HEK293 (cell line): ENCODE data around the gene CROCC.
"Not testable (repeated sequence)": the region's sequence is repeated elsewhere in the genome, so short reads cannot be mapped to it uniquely, and the experiment has no call there.

Experiments
- CTCF ChIA-PET: fragments of 350-600 bp; formaldehyde crosslinking; extraction: SDS; loops from one replicate; lab custom pipeline; 2021; ENCODE audit warnings: antibody characterized with exemption; lab: Yijun Ruan, JAX
- POLR2A ChIA-PET: fragments of 300-600 bp; formaldehyde crosslinking; extraction: SDS; loops from one replicate; lab custom pipeline; 2020; ENCODE audit warnings: antibody characterized with exemption, inconsistent platforms; lab: Yijun Ruan, JAX
- H3K27ac ChIP-seq: fragments of 200-500 bp; sonication (Bioruptor generic); 2 replicates; pipeline ENCODE4 v1.5.1; 2014; ENCODE audit warnings: low read depth, low read length, control low read depth, inconsistent platforms; ENCODE audit errors: extremely low read depth
- H3K36me3 ChIP-seq, 2 experiments: fragments of 200-500 bp in 1 of 2; sonication (Bioruptor generic) in 1 of 2; 1 replicate in 1 of 2; 2 replicates in 1 of 2; pipeline ENCODE4 v1.5.1; 2014 to 2017; ENCODE audit warnings: inconsistent platforms in 2 of 2, low read length in 2 of 2; ENCODE audit not compliant: control insufficient read depth in 2 of 2, insufficient read depth in 1 of 2
- H3K4me1 ChIP-seq: fragments of 200-500 bp; sonication (Bioruptor generic); 2 replicates; pipeline ENCODE4 v1.5.1; 2014; ENCODE audit warnings: mild to moderate bottlenecking, low read length, inconsistent platforms; ENCODE audit not compliant: control insufficient read depth, insufficient read depth
- H3K4me3 ChIP-seq: 2 replicates; pipeline ENCODE4 v1.5.1; 2011; ENCODE audit warnings: low read depth, mild to moderate bottlenecking, control low read depth, low read length, moderate library complexity
- H3K9me3 ChIP-seq: fragments of 200-500 bp; sonication (Bioruptor generic); 2 replicates; pipeline ENCODE4 v1.5.1; 2014; ENCODE audit warnings: low read depth, low read length, inconsistent platforms; ENCODE audit not compliant: control insufficient read depth, insufficient read depth
- EGR2 ChIP-seq: fragments of 450-650 bp; formaldehyde crosslinking; IDR thresholded peaks from 2 replicates; pipeline ENCODE4 v1.5.1; 2016; ENCODE audit warnings: low read depth, missing biosample characterization, missing genetic modification characterization
- HOXC10 ChIP-seq: sonication (generic); formaldehyde crosslinking; IDR thresholded peaks from 2 replicates; pipeline ENCODE4 v1.8.1; 2023; ENCODE audit warnings: mild to moderate bottlenecking, missing genetic modification reagents
- PATZ1 ChIP-seq: fragments of 450-650 bp; formaldehyde crosslinking; IDR thresholded peaks from 2 replicates; pipeline ENCODE4 v1.5.1; 2016; ENCODE audit warnings: missing biosample characterization, missing genetic modification characterization
- PRDM1 ChIP-seq: fragments of 450-650 bp; formaldehyde crosslinking; IDR thresholded peaks from 2 replicates; pipeline ENCODE4; 2016; ENCODE audit warnings: missing biosample characterization, missing genetic modification characterization
- SCRT1 ChIP-seq: fragments of 450-650 bp; formaldehyde crosslinking; IDR thresholded peaks from 2 replicates; pipeline ENCODE4 v1.5.1; 2016; ENCODE audit warnings: missing biosample characterization, missing genetic modification characterization, borderline replicate concordance
- SCRT2 ChIP-seq: fragments of 450-650 bp; formaldehyde crosslinking; IDR thresholded peaks from 2 replicates; pipeline ENCODE4 v1.5.1; 2016; ENCODE audit warnings: missing biosample characterization, missing genetic modification characterization
- SP2 ChIP-seq: fragments of 450-650 bp; formaldehyde crosslinking; IDR thresholded peaks from 2 replicates; pipeline ENCODE4 v1.5.1; 2016; ENCODE audit warnings: missing biosample characterization, missing genetic modification characterization
- YY2 ChIP-seq: fragments of 450-650 bp; formaldehyde crosslinking; IDR thresholded peaks from 2 replicates; pipeline ENCODE4 v1.5.1; 2016; ENCODE audit warnings: missing biosample characterization, missing genetic modification characterization
- ZFHX2 ChIP-seq: fragments of 450-650 bp; formaldehyde crosslinking; conservative IDR thresholded peaks from 2 replicates; pipeline ENCODE4 v1.5.1; 2016; ENCODE audit warnings: missing biosample characterization, missing genetic modification characterization
- ZFP69B ChIP-seq: fragments of 450-650 bp; formaldehyde crosslinking; IDR thresholded peaks from 2 replicates; pipeline ENCODE4 v1.5.1; 2016; ENCODE audit warnings: missing biosample characterization, missing genetic modification characterization
- ZNF121 ChIP-seq: fragments of 450-650 bp; formaldehyde crosslinking; IDR thresholded peaks from 2 replicates; pipeline ENCODE4 v1.5.1; 2016; ENCODE audit warnings: missing biosample characterization, missing genetic modification characterization
- ZNF223 ChIP-seq: fragments of 450-650 bp; formaldehyde crosslinking; IDR thresholded peaks from 2 replicates; pipeline ENCODE4 v1.5.1; 2016; ENCODE audit warnings: missing biosample characterization, missing genetic modification characterization
- ZNF324 ChIP-seq: fragments of 450-650 bp; formaldehyde crosslinking; IDR thresholded peaks from 2 replicates; pipeline ENCODE4 v1.5.1; 2016; ENCODE audit warnings: missing biosample characterization, missing genetic modification characterization
- ZNF366 ChIP-seq: fragments of 450-650 bp; formaldehyde crosslinking; conservative IDR thresholded peaks from 2 replicates; pipeline ENCODE4 v1.5.1; 2016; ENCODE audit warnings: missing biosample characterization, missing genetic modification characterization
- ZNF426 ChIP-seq: fragments of 450-650 bp; formaldehyde crosslinking; IDR thresholded peaks from 2 replicates; pipeline ENCODE4 v1.5.1; 2017; ENCODE audit warnings: missing biosample characterization, missing genetic modification characterization, mild to moderate bottlenecking, inconsistent platforms, moderate library complexity
- ZNF792 ChIP-seq: fragments of 450-650 bp; formaldehyde crosslinking; IDR thresholded peaks from 2 replicates; pipeline ENCODE4 v1.5.1; 2016; ENCODE audit warnings: missing biosample characterization, missing genetic modification characterization
- TF ChIP-seq, protein P1 (sequence below): fragments of 450-650 bp; formaldehyde crosslinking; IDR thresholded peaks from 2 replicates; pipeline ENCODE4 v1.5.1; 2016; ENCODE audit warnings: missing biosample characterization, missing genetic modification characterization
- TF ChIP-seq, protein P2 (sequence below): fragments of 450-650 bp; formaldehyde crosslinking; IDR thresholded peaks from 2 replicates; pipeline ENCODE4 v1.5.1; 2017; ENCODE audit warnings: missing biosample characterization, missing genetic modification characterization

CROCC gene

DNA sequence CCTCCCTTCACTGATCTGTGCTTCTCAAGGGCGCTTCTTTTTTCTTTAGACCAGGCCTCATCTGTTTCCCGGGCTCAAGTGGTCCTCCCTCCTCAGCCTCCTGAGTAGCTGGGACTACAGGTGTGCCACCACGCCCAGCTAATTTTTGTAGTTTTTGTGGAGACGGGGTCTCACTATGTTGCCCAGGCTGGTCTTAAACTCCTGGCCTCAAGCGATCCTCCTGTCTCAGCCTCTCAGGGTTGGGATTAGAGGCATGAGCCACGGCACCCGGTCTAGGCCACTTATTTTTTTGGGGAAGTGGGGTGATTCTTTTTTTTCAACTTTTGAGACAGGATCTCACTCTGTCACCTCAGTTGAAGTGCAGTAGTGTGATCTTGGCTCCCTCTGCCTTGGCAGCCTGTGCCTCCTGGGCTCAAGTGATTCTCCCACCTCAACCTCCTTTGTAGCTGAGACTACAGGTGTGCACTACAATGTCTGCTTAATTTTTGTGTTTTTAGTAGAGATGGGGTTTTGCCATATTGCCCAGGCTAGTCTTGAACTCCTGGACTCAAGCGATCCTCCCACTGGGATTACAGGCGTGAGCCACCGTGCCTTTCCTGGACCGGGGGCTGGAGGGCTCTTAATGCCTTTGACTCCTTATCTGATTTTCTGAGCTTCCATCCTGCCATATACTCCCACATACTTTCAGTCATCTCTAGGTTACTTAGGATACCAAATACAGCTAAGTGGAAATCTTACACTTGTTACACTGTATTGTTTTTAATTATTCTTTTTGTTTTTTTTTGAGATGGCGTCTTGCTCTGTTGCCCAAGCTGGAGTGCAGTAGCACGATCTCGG, 39.8 kb downstream of the CROCC start:
- peaks cover 3% of the 10 kb centered on the region; the same call in 1 of the 2 replicates for H3K4me1 ChIP-seq
- TF ChIP-seq ZNF324: no peak
- peak; percentile 96 for TF ChIP-seq ZNF121
- peak; percentile 79 for TF ChIP-seq EGR2 (tag by site-specific recombination)
- peak; percentile 21; the same call in 1 of the 2 replicates for TF ChIP-seq SP2 (tag by site-specific recombination)
- TF ChIP-seq ZNF223 (tag by site-specific recombination): no peak
- 0 out of 2 replicates have a peak, but pooled peaks have one; percentile 23 for TF ChIP-seq SCRT1 (tag by site-specific recombination)
- peak; percentile 2; the same call in 1 of the 2 replicates for TF ChIP-seq PATZ1
- TF ChIP-seq, protein P1, sequence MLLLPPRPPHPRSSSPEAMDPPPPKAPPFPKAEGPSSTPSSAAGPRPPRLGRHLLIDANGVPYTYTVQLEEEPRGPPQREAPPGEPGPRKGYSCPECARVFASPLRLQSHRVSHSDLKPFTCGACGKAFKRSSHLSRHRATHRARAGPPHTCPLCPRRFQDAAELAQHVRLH (tag by site-specific recombination): peak; percentile 6; the same call in 1 of the 2 replicates
- TF ChIP-seq ZFHX2 (tag by site-specific recombination): peak; percentile 84
- TF ChIP-seq, protein P2, sequence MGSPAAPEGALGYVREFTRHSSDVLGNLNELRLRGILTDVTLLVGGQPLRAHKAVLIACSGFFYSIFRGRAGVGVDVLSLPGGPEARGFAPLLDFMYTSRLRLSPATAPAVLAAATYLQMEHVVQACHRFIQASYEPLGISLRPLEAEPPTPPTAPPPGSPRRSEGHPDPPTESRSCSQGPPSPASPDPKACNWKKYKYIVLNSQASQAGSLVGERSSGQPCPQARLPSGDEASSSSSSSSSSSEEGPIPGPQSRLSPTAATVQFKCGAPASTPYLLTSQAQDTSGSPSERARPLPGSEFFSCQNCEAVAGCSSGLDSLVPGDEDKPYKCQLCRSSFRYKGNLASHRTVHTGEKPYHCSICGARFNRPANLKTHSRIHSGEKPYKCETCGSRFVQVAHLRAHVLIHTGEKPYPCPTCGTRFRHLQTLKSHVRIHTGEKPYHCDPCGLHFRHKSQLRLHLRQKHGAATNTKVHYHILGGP (tag by site-specific recombination): no peak
- peak; percentile 28; the same call in 1 of the 2 replicates for TF ChIP-seq SCRT2 (tag by site-specific recombination)
- TF ChIP-seq YY2 (tag by site-specific recombination): no peak
- no peak for TF ChIP-seq ZFP69B
- TF ChIP-seq, all 188 proteins: peak for 8
- peak overlapping the region; percentile 87 for H3K27ac ChIP-seq
- H3K4me3 ChIP-seq: peak overlapping the region; percentile 36
- ChIA-PET CTCF (interaction anchor here (0.6 to 8.7 kb wide), 22 partner anchors 9 to 345 kb away, joined by 3 to 115 read pairs (median 4); partner anchors contain the start of gene MFAP2), POLR2A (interaction anchor here (0.5 to 1.9 kb wide), 8 partner anchors 8 to 85 kb away, joined by 3 to 6 read pairs (median 3); no protein-coding TSS in a partner anchor)
- peaks cover 3 to 30% of the 10 kb centered on the region in 2 experiments; a peak in 2 of 3 replicates for H3K36me3 ChIP-seq
- no peaks in the 10 kb centered on the region for H3K9me3 ChIP-seq

- not testable (repeated sequence) for H3K9me3 ChIP-seq, H3K27ac ChIP-seq, H3K4me3 ChIP-seq
- TF ChIP-seq PRDM1 (peak; percentile 58; the same call in 1 of the 2 replicates), ZNF366 (tag by site-specific recombination) (peak; percentile 64)
- peaks cover 3 to 47% of the 10 kb centered on the region in 2 experiments; a peak in 2 of 3 replicates for H3K36me3 ChIP-seq
- peaks cover 11% of the 10 kb centered on the region for H3K4me1 ChIP-seq
- POLR2A ChIA-PET: interaction anchor here (0.7 to 1.5 kb wide), 5 partner anchors 19 to 71 kb away, joined by 3 to 10 read pairs (median 5); partner anchors contain the start of gene ATP13A2
- CTCF ChIA-PET: interaction anchor here (0.6 to 8.7 kb wide), 6 partner anchors 11 to 338 kb away, joined by 3 to 115 read pairs (median 3); no protein-coding TSS in a partner anchor
Measured at GRCh38 chr1:16964169-16964568, 42.4 kb downstream of the CROCC start.

GRCh38 chr1:16965486-16966067, 43.8 kb downstream of the CROCC start:
- Histone ChIP-seq H3K36me3 (peaks cover 3 to 57% of the 10 kb centered on the region in 2 experiments; a peak in 2 of 3 replicates), H3K4me3 (no peak overlapping the region), H3K4me1 (peaks cover 8% of the 10 kb centered on the region; the same call in 1 of the 2 replicates), H3K9me3 (no peaks in the 10 kb centered on the region), H3K27ac (no peak overlapping the region)
- TF ChIP-seq ZNF426 (no peak), EGR2 (tag by site-specific recombination) (0 out of 2 replicates have a peak, but pooled peaks have one; percentile 8), ZNF792 (no peak), HOXC10 (CRISPR knock-in tag) (no peak)
- POLR2A ChIA-PET: interaction anchor here (1.3 to 4.1 kb wide), 3 partner anchors 13 to 345 kb away, joined by 3 to 23 read pairs (median 4); partner anchors contain the start of genes ATP13A2 and MFAP2
- CTCF ChIA-PET: interaction anchor here (0.5 to 8.7 kb wide), 5 partner anchors 16 to 82 kb away, joined by 3 to 115 read pairs (median 4); no protein-coding TSS in a partner anchor
